GM18517 (cell line): ENCODE data around the gene MRPL48.
"Not testable (repeated sequence)": the region's sequence is repeated elsewhere in the genome, so short reads cannot be mapped to it uniquely, and the experiment has no call there.

Source experiments
- ATAC-seq: cut with Tn5 transposase; IDR thresholded peaks from one replicate; pipeline ENCODE4 v1.9.1; 2021; ENCODE audit warnings: mild to moderate bottlenecking, moderate library complexity; ENCODE audit not compliant: unreplicated experiment

Gene MRPL48

DNA sequence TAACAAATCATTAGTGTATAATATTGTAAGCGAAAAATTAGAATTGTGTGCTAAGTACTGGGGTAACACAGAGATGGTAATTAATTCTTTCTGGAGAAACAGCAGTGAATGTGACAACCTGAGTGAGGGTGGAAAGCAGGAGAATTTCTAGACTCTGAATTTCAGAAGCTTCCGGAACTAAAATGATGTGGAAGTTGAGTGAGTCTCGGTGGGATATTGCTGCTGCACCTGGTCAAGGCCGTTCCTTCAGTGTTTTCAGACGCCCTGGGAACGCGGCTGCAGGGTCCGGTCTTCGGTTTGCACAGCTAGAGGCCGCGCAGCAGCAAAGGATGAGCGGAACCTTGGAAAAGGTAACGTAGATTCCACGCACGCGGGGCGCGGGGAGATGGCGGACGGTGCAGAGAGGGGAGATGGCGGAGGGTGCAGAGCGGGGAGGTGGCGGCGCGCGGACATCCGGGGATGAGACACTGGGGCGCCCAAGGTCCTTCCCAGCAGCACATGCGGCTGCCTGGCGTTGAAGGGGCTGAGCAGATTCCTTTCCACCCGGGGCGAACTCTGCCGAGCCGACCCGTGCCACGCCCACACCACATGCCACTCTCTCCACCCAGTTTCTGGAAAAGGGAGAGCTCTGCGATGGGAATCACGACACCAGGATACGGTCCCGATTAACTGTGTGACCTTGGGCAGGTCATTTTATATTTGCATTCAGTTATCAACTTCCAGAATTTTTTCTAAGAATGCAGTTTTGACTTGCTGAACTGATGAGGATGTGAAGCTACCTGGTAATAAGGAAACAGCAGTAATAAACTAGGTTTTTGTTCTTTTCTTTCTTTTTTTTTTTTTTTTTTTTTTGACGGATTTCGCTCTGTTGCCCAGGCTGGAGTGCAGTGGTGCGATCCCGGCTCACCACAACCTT lies at the start of gene MRPL48:
TSS of gene MRPL48 (plus strand) at position 232 of the 916 bp plus-strand sequence. CDS start at position 330, 98 bp downstream.
- peak; percentile 86 for ATAC-seq

DNA sequence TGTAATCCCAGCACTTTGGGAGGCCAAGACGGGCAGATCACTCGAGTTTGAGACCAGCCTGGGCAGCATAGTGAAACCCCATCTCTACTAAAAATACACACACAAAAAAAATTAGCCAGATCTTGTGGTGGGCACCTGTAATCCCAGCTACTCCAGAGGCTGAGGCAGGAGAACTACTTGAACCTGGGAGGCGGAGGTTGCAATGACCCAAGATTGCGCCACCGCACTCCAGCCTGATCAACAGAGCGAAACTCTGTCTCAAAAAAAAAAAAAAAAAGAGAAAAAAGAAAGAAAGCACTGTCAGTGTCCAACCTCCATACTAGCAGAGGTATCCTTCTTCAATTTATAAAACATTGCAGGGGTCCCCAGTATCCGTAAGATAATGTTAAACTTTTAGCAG lies 44.6 kb upstream of the MRPL48 start:
- ATAC-seq = no peak

GRCh38 chr11:73746701-73747100 lies 41.0 kb upstream of the MRPL48 start:
- ATAC-seq = no peak

DNA sequence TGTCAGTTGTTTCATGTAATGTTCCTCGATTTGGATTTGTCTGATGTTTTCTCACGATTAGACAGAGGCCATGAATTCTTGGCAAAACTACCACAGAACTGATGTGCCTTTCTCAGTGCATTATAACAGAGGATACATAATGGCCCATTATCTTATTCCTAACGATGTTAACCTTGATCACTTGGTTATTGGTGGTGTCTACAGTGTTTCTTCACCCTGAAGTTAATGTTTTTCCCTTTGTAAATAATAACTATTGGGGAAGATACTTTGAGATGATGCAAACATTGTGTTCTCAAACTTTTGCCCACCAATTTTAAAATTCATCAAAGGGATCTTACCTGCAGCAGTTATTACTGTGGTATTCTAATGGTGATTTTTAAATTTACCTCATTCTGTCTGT lies 39.9 kb upstream of the MRPL48 start:
- no peak for ATAC-seq

GRCh38 chr11:73748300-73748699 lies 39.4 kb upstream of the MRPL48 start:
- no peak for ATAC-seq

DNA sequence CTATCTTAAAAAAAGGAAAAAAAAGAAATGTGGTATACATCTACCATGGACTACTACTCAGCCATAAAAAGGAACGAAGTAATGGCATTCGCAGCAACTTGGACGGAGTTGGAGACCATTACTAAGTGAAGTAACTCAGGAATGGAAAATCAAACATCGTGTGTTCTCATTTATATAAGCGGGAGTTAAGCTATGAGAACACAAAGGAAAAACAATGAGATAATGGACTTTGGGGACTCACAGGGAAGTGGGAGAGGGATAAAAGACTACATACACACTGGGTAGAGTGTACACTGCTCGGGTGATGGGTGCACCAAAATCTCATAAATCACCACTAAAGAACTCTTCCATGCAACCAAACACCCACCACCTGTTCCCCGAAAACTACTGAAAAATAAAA lies 38.6 kb upstream of the MRPL48 start:
- no peak for ATAC-seq

- no peak for ATAC-seq
Measured at GRCh38 chr11:73750228-73750627, 37.4 kb upstream of the MRPL48 start.

DNA sequence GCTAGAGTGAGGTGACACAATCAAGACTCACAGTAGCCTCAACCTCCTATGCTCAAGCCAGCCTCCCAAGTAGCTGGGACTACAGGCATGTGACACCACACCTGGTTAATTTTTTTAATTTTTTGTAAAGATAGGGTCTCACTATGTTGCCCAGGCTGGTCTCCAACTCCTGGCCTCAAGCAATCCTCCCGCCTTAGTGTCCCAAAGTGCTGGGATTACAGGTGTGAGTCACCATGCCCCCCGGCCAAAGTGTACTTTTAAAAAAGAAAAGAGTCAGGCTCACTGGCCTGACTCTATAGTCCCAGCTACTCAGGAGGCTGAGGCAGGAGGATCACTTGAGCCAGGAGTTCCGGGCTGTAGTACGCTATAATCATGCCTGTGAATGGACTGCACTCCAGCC lies 36.8 kb upstream of the MRPL48 start:
- ATAC-seq = not testable (repeated sequence)

- no peak for ATAC-seq
Measured at GRCh38 chr11:73752216-73752867, 35.3 kb upstream of the MRPL48 start.

DNA sequence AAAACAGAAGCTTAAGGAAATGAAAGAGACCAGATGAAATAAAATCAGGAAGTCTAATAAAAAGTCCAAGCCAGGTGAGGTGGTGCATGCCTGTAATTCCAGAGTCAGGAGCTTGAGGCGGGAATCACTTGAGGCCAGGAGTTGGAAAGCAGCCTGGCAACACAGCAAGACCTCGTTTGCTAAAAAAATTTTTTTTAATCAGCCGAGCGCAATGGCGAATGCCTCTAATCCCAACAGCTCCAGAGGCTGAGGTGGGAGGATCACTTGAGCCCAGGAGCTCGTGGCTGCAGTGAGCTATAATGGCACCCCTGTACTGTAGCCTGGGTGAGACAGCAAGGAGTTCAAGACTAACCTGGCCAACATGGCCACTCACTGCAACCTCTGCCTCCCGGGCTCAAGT lies 34.8 kb upstream of the MRPL48 start:
- ATAC-seq = no peak

DNA sequence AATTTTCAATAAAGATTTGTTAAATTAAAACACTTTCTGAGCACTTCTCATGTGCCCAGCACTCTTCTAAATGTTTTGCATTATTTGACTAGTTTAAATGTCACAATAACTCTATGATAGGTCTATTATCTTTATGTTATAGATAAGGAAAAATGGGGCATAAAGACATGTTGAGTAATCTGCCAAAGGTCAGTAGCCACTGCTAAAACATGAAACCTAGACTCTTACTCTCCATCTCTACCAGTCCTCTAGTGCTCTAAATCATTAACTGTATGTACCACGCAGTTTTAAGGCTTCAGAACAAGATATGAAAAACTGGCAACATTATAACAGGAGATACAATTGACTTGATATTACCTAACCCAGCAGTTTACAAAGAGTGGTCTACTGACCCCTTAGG lies 33.7 kb upstream of the MRPL48 start:
- no peak for ATAC-seq

GRCh38 chr11:73755670-73756069 lies 32.0 kb upstream of the MRPL48 start:
- ATAC-seq = no peak

DNA sequence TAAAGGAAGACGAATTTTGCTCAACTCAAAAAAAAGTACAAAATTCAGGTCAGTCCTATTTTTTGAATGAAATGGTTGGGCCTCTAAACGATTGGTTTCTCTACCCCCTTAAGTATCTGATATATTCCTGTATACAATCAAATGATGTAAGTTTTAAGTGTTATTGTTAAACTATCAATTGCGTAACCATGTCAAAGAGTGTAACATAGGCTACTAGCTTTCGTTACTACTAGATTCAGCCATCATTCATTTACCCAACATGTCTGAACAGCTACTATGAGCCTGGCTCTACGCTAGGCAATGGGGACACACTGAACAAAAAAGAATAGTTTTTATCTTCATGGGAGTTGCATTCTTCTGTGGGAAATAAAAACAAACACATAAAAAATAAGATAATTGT lies 30.1 kb upstream of the MRPL48 start:
- ATAC-seq = no peak

DNA sequence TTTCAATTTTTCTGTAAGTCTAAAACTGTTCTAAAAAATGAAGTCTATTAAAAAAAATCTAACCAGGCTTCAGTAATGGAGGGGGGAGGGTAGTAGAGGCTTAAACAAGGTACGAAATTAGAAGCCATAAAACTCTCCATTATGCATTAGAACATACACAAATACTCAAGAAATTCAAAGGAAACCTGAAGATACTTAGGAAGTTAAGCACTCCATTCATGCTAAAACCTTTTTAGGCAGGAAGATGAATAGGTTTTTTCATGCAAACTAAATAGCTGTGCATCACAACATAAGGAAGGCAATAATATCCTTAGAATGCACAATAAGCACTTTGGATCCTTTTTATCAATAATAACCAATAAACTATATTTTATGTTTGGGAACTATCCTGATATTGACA lies 29.2 kb upstream of the MRPL48 start:
- no peak for ATAC-seq

GRCh38 chr11:73759610-73760134 lies 28.0 kb upstream of the MRPL48 start:
- no peak for ATAC-seq

DNA sequence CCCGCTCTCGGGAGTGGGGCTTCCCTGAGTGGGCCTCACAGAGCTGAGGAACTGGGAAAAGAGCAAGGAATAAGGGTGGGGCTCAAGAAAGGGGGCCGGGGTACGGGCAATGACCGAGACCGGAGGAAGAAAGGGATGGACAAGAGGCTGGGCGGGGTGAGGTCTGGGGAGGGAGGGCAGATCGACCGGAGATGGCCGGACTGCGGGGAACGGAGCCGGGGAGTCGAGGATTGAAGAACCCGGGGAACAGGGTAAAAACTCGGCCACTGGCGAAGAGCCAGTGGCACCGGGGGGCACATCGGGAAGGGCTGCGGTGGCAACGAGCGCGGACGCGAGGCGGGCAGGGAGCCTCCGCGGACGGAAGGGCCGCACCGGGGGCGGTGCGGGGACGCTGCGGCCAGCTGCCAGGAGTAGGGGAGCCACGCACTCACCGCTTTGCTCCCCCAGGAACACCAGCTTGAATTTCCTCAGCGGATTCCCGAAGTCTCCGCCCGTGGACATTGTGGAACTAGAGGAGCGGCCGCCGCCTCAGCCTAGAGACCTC lies 27.5 kb upstream of the MRPL48 start:
- ATAC-seq = peak; percentile 1

DNA sequence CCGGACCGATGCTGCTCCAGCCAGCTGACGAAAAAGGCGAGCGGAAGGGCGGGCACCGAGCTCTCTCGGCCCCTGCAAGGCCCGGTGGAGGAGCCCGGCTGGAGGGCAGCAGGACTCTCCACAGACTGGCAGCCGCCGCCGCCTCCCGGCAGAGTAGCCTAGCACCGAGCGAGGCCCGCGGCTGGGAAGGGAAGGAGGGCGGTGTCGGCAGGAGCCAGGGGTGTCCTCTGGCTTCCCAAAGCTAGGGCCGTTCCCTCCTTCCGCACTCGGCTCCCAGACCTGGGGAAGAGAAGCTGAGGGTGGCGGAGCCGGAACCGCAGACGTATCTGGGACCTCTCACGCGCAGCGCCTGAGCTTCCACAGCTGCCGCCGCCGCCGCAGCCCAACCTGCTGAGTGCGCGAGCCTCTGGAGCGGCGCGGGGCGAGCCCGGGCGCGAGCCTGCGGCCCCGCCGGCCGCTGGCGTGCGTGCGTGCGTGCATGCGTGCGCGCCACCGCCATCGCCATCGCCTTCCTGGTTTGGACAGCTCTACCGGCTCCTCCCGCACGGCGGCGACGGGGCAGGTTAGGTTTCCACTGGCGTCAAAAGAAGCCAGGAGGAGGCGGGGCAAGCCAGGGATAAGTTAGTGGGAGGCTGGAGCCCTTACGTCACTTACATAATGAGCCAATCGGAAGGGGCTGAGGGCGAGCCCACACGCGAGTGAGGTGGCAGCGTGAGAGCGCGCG lies 26.8 kb upstream of the MRPL48 start, which contains the start of gene RAB6A:
TSS of gene RAB6A (minus strand) at position 396 of the 724 bp plus-strand sequence. CDS start 439 bp downstream, outside the sequence.
- peak; percentile 93 for ATAC-seq

DNA sequence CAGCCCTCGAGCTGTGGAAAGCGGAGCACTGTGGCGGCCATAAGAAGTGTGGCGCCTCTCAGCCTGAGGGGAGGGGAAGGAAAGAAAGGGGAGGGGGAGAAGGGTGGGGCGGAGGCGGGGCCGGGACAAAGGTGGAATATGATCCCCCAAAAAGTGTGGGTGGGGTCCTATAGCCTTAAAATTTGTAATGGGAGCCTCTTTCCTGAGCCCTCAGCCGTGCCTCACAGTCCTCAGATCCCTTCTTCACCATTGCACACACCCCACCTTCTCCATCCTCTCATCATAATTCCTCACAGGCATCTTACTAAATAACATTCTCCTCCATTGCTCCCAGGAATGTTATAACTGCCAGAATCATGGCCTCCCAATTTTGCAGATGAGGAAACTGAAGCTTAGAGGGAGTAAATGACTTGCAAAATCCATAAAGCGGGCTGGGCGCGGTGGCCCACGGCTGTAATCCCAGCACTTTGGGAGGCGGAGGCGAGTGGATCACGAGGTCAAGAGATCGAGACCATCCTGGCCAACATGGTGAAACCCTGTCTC lies 26.2 kb upstream of the MRPL48 start:
- ATAC-seq = no peak

GRCh38 chr11:73762732-73763131 lies 24.9 kb upstream of the MRPL48 start:
- no peak for ATAC-seq

GRCh38 chr11:73766763-73767162 lies 20.9 kb upstream of the MRPL48 start:
- no peak for ATAC-seq

GRCh38 chr11:73770811-73771210 lies 16.9 kb upstream of the MRPL48 start:
- not testable (repeated sequence) for ATAC-seq
